Ishikawa (cell line): ENCODE data around the gene FGF2.

Experiments
- CEBPB ChIP-seq: IDR thresholded peaks from 2 replicates; pipeline ENCODE4 v1.6.1; 2012
- CREB1 ChIP-seq: IDR thresholded peaks from 2 replicates; pipeline ENCODE4 v1.6.1; 2012; ENCODE audit warnings: low read depth
- EGR1 ChIP-seq: IDR thresholded peaks from 2 replicates; pipeline ENCODE4 v1.6.1; 2012
- EP300 ChIP-seq: IDR thresholded peaks from 2 replicates; pipeline ENCODE4 v1.6.1; 2012; ENCODE audit warnings: borderline replicate concordance
- FOXM1 ChIP-seq: IDR thresholded peaks from 2 replicates; pipeline ENCODE4 v1.6.1; 2012; ENCODE audit warnings: low read depth, borderline replicate concordance
- MAX ChIP-seq: IDR thresholded peaks from 2 replicates; pipeline ENCODE4 v1.6.1; 2012
- NFIC ChIP-seq: IDR thresholded peaks from 2 replicates; pipeline ENCODE4 v1.6.1; 2012
- RAD21 ChIP-seq: IDR thresholded peaks from 2 replicates; pipeline ENCODE4 v1.6.1; 2012; ENCODE audit warnings: low read depth
- REST ChIP-seq: IDR thresholded peaks from 2 replicates; pipeline ENCODE4 v1.6.1; 2012; ENCODE audit warnings: low read depth, mild to moderate bottlenecking
- TAF1 ChIP-seq: IDR thresholded peaks from 2 replicates; pipeline ENCODE4 v1.6.1; 2012; ENCODE audit warnings: low read depth, mild to moderate bottlenecking
- TCF12 ChIP-seq: IDR thresholded peaks from 2 replicates; pipeline ENCODE4 v1.6.1; 2012; ENCODE audit warnings: low read depth
- TEAD4 ChIP-seq: IDR thresholded peaks from 2 replicates; pipeline ENCODE4 v1.6.1; 2012
- USF1 ChIP-seq: IDR thresholded peaks from 2 replicates; pipeline ENCODE4 v1.6.1; 2012
- YY1 ChIP-seq: IDR thresholded peaks from 2 replicates; pipeline ENCODE4 v1.6.1; 2012; ENCODE audit warnings: low read depth
- ZBTB7A ChIP-seq: IDR thresholded peaks from 2 replicates; pipeline ENCODE4 v1.6.1; 2012; ENCODE audit warnings: low read depth

The FGF2 gene

GRCh38 chr4:122873821-122874593, 47.4 kb downstream of the FGF2 start:
- TF ChIP-seq REST: no peak
- peak; percentile 79 for TF ChIP-seq CEBPB

- TF ChIP-seq YY1: no peak
- TF ChIP-seq TAF1: no peak
- no peak for TF ChIP-seq ZBTB7A
- TF ChIP-seq CREB1: no peak
- TF ChIP-seq EP300: no peak
- TF ChIP-seq TEAD4: no peak
- no peak for TF ChIP-seq USF1
Observed at GRCh38 chr4:122875949-122876348, 49.3 kb downstream of the FGF2 start.

- no peak for TF ChIP-seq REST
- no peak for TF ChIP-seq TCF12
- no peak for TF ChIP-seq MAX
- no peak for TF ChIP-seq EP300
- TF ChIP-seq USF1: no peak
- no peak for TF ChIP-seq YY1
- TF ChIP-seq CEBPB: no peak
- no peak for TF ChIP-seq RAD21
- TF ChIP-seq TAF1: no peak
- TF ChIP-seq EGR1: no peak
- TF ChIP-seq ZBTB7A: no peak
- no peak for TF ChIP-seq TEAD4
- TF ChIP-seq FOXM1: no peak
- no peak for TF ChIP-seq NFIC
- TF ChIP-seq CREB1: no peak
Observed at GRCh38 chr4:122876456-122876855, 49.8 kb downstream of the FGF2 start.

GRCh38 chr4:122879001-122879400, 52.4 kb downstream of the FGF2 start:
- TF ChIP-seq TEAD4: no peak
- TF ChIP-seq RAD21: no peak
- no peak for TF ChIP-seq CREB1
- TF ChIP-seq TAF1: no peak
- TF ChIP-seq ZBTB7A: no peak
- TF ChIP-seq EGR1: no peak
- TF ChIP-seq USF1: no peak
- no peak for TF ChIP-seq FOXM1

GRCh38 chr4:122882857-122883735, 56.5 kb downstream of the FGF2 start:
- TF ChIP-seq REST (no peak), CEBPB (no peak), FOXM1 (no peak), TAF1 (no peak), ZBTB7A (no peak), RAD21 (no peak), USF1 (no peak), CREB1 (no peak), TCF12 (no peak), EGR1 (no peak), YY1 (no peak), MAX (no peak), EP300 (no peak), NFIC (no peak), TEAD4 (no peak)
